GM19035 (cell line): ENCODE measurements around the gene GADD45B.
"Not testable (repeated sequence)": the region's sequence is repeated elsewhere in the genome, so short reads cannot be mapped to it uniquely, and the experiment has no call there.

Experiments
- ATAC-seq: cut with Tn5 transposase; IDR thresholded peaks from one replicate; pipeline ENCODE4 v1.9.1; 2021; ENCODE audit not compliant: unreplicated experiment

The GADD45B gene

DNA sequence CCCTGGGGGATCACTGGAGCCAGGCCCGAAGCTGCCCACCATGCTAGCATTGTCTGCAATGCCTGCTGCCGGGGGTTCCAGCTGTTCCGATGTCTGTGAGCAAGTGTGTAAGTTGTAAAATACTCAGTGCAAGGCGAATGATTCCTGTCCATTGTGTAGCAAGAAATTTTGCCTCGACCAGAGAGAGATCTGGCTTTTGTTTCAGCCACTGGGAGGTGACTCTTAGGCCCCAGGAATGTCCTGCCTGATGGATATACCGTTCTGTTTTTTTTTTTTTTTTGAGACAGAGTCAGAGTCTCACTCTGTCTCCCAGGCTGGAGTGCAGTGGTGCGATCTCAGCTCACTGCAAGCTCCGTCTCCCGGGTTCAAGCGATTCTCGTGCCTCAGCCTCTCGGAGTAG is 7.3 kb upstream of the GADD45B start:
- no peak for ATAC-seq

DNA sequence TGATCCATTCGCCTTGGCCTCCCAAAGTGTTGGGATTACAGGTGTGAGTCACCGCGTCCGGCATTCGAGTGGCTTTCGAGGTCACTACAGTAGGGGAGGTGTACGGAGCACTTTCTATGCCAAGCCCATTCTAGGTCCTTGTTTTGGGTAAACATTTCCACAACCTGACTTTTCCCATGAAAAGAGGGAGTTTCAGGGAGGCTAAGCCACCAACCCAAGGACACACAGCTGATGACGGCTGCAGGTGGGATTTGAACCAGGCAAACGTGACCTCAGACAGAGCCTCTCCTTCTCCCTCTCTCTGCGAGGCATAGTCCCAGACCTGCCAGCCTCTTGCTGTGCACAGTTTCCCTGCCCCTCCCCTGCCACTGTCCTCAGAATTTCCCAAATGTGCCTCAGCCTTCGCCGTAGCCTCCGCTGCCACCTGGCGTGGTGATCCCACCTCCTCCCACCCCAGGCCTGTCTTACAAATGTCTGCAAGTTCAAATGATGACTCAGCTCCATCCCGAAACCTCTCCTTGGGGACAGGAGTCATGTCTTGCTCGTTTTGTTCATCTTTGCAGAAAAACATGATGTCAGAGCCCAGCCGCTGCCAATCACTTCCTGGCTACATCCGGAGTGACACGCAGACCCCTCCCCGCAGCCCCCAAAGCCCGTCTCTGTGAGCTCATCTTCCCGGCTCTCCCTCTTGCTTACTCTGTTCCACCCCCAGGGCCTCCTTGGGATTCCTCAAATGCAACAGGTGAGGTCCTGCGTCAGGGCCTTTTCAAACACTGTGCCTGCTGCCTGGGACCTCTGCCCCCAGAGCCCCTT is 6.6 kb upstream of the GADD45B start:
- ATAC-seq = no peak

DNA sequence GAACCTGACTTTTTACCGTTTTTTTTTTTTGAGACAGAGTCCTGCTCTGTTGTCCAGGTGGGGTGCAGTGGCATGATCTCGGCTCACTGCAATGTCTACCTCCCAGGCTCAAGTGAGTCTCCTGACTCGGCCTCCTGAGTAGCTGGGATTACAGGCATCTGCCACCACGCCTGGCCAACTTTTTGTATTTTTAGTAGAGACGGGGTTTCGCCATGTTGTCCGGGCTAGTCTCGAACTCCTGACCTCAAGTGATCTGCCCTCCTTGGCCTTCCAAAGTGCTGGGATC is 6.1 kb upstream of the GADD45B start:
- ATAC-seq = not testable (repeated sequence)

DNA sequence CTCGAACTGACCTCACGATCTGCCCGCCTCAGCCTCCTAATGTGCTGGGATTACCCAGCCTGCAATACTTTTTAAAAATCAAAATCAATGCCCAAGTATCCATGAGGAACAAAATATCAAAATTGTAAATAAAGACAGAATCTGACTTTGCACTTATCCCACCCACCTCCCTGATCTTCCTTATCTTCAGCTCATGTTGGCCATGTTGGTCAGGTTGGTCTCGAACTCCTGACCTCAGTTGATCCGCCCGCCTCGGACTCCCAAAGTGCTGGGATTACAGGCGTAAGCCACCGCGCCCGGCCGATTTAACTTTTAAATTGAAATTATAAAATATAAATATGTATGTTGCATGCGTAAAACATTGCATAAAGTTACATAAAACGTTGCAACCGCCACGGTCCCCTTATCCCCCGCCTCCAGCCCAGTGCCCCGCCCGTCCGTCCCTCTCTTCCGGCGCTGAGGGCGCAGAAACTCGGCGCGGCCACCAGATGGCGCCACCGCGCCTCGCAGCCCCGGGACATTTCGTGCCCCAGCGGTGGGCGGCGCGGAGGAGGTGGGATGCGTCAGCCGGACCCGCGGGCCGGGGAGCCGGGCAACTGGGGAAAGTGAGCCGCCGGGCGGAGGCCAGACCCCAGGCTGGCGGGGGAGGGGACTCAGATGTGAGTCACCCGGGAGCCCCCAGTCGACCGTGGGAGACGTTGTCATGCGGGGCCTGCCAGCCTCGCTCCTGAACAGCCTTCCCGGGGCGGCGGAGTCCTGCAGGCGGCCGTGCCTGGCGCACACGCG is 1.5 kb upstream of the GADD45B start:
- peak; percentile 22 for ATAC-seq

DNA sequence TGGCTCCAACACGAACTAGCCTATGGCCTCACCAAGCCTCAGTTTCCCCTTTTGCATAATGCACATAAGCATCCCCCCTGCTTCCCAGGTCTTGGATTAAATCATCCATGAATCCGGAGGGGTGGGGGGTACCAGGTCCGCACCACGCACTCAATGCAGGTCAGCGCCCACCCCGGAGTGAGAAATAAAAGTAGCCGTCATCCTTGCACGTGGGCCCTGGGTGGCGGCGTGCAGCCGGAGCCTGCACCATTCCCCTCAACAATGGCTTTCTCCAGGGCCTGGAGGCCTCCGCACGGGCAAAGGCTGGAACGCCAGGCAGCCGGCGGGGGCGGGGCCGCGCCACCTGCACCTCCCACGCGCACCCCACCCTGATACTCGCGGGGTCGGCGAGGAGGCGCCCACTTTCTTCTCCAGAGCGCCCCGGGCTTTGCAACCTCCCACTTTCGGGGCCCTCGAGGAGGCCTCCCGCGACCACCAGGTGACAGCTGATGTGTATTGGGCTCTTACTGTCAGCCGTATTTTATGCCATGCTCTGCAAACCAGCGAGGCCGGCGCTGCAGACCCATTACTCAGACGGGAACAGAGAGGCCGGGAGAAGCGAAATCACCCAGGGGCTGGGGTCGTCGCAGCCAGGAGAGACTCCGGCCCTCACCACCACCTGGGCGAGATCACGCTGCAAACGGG is 767 bp upstream of the GADD45B start:
- ATAC-seq = peak; percentile 6

DNA sequence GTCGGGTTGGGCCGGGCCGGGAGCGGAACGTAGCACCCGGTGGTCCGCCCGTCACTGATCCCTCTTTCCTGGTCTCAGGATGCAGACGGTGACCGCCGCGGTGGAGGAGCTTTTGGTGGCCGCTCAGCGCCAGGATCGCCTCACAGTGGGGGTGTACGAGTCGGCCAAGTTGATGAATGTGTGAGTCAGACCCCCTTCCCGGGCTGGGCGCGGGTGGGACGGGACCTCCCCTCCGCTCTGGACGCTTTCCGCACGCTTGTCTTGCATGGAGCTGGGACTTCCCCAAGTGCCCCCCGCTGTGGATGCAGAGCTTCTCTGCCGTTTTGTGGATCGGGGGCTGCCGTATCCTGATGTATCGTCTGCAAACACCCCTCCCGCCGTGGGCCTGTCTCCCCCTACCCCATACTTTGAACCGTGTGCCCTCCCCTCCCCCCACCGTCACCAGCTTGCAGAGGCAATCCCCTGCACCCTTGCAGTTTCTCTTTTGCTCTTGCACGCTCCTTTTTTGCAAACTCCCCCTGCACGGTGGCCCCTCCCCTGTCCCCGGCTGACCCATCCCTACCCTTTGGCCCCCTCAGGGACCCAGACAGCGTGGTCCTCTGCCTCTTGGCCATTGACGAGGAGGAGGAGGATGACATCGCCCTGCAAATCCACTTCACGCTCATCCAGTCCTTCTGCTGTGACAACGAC is 669 bp downstream of the GADD45B start:
- ATAC-seq = peak; percentile 13

DNA sequence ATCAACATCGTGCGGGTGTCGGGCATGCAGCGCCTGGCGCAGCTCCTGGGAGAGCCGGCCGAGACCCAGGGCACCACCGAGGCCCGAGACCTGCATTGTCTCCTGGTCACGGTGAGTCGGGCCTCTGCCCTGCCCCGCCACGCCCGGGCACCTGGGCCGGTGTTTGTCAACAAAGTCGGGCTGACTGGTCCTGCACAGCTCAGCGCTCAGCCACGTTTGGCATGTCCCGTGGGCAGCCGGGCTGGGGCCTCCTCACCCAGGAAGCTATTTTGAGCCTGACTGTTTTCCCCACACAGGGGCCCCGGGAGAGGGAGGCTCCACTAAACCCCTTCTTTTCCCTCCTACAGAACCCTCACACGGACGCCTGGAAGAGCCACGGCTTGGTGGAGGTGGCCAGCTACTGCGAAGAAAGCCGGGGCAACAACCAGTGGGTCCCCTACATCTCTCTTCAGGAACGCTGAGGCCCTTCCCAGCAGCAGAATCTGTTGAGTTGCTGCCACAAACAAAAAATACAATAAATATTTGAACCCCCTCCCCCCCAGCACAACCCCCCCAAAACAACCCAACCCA is 1.3 kb downstream of the GADD45B start:
- no peak for ATAC-seq

DNA sequence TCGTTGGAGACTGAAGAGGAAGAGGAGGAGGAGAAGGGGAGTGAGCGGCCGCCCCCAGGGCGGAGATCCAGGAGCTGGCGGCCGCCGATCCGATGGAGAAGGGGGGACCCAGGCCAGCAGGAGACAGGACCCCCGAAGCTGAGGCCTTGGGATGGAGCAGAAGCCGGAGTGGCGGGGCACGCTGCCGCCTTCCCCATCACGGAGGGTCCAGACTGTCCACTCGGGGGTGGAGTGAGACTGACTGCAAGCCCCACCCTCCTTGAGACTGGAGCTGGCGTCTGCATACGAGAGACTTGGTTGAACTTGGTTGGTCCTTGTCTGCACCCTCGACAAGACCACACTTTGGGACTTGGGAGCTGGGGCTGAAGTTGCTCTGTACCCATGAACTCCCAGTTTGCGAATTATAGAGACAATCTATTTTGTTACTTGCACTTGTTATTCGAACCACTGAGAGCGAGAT is 1.8 kb downstream of the GADD45B start:
- no peak for ATAC-seq

DNA sequence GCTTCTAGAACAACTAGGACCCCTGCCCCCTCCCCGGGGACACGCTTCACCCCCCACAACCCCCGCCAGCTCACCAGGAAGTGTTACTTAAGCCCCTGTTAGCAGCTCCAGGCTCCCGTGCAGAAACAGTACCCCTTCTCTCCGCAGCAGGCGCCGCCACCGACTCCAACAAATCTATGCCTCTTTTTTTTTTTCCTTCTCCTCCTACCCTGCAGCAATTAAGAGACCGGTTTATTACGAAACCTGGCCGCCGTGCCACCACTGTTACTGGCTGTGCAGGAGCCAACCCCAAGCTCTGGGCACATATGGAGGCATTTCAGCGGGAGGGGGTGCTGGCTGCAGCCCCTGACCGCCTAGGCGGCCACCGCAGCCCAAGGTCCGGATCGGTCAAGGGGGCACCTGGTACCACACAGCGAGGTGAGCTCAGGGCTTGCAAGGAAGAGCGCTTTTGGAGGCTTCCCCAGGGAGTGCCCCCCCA is 2.4 kb downstream of the GADD45B start:
- no peak for ATAC-seq

DNA sequence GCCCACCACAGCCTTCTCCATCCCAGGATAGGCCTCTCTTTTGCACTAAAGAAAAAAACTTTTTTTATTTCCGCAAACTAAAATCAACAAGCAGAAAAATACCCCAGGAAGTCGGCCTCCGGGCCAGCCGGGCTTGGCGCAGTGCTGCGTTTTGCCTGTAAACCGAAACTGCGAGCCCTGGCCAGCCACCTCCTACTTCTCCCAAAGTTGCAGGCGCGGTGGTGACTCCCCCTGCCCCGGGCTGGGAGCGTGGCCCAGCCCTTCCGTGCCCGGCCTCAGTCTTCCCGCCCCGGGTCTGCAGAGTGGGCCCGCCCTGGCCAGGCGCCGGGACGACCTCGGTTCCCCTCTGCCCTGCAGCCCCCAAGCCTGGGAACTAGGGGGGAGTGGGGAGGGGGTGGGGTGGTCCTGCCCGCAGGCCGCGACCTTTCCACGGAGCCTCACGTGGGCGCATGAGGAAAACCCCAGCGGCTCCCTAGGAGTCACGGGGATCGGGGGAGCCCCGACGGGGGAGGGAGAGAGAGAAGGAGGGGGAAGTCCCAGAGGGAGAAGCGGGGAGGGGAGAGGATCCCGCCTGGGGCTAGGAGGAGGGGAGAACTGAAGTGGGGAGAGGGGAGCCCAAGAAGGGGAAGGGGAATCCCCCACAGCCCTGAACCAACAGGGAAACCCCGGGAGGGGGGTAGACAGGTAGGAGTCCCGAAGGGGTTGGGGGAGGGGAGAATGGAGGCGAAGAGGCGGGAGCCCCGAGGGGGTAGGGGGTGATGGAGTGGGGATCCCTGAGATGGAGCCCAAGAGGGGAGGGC is 3.0 kb downstream of the GADD45B start:
- ATAC-seq = no peak

DNA sequence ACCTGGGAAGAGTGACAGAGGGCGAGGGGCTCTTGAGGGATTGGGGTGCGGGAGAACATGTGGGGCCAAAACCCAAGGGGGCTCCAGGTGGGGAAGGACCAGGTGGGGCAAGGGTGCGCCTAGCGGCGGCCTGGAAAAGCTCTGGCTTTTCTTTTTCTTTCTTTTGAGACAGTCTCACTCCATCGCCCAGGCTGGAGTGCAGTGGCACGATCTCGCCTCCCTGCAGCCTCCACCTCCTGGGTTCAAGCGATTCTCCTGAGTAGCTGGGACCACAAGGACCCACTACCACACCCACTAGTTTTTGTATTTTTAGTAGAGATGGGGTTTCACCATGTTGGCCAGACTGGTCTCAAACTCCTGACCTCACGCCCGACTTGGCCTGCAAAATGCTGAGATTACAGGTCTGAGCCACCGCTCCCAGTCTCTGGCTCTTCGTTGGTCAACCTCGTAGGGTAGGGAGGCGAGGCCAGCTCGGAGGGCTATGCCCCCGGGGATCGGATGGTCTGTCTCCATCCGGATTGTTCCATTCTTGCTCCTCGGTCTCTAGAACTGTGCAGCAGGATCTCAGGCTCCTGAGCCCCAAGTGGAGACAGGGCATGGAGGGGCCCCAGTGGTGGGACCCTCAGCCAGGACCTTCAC is 3.7 kb downstream of the GADD45B start:
- no peak for ATAC-seq

DNA sequence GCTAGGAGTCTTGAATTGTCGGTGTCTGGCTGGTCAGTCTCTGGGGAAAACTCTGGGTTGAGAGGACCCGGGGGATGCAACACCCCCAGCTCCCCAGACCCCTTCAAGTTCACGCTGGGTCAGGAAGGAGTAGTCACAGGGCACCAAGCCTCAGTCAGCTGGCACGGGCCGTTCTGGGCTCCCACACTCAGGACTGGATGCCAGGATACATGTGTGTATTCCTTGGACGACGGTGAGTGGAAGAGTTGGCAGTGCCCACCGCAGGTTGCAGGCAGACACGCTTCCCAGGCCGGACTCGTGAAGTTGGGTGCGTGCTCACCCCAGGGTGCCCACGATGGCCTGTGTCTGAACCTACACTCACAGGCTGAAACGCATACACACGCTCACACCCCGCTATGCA is 5.5 kb downstream of the GADD45B start:
- no peak for ATAC-seq

DNA sequence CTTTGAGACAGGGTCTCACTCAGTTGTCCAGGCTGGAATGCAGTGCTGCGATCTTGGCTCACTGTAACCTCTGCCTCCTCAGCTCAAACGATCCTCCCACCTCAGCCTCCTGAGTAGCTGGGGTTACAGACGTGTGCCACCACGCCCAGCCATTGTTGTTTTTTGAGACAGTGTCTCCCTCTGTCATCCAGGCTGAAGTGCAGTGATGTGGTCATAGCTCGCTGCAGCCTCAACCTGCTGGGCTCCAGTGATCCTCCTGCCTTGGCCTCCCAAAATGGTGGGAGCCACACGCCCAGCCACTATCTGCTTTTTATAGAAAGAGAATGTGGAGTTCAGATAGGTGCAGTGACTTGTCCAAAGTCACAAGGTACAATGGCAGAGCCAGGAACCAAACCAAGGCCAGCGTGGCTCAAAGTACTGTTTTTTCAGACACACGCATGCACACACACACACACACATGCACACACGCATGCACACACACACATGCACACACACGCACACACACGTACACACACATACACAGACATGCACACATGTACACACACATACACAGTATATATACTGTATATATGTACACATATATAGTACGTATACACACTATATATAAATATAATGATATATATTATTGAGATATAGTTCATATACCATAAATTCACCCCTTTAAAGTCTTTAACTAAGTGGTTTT is 6.6 kb downstream of the GADD45B start:
- no peak for ATAC-seq

DNA sequence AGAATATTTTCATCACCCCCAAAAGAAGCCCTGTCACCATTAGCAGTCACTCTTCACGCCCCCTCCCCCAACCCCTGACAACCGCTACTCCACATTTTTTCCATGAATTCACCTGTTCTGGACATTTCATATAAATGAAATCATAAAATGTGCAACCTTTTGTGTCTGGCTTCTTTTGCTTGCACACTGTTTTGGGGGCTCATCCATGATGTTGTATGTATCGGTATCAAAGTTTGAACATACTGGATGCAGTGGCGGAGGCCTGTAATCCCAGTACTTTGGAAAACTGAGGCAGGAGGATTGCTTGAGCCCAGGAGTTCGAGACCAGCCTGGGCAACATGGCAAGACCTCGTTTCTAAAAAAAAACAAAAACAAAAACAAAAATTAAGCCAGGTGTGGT is 7.2 kb downstream of the GADD45B start:
- no peak for ATAC-seq

DNA sequence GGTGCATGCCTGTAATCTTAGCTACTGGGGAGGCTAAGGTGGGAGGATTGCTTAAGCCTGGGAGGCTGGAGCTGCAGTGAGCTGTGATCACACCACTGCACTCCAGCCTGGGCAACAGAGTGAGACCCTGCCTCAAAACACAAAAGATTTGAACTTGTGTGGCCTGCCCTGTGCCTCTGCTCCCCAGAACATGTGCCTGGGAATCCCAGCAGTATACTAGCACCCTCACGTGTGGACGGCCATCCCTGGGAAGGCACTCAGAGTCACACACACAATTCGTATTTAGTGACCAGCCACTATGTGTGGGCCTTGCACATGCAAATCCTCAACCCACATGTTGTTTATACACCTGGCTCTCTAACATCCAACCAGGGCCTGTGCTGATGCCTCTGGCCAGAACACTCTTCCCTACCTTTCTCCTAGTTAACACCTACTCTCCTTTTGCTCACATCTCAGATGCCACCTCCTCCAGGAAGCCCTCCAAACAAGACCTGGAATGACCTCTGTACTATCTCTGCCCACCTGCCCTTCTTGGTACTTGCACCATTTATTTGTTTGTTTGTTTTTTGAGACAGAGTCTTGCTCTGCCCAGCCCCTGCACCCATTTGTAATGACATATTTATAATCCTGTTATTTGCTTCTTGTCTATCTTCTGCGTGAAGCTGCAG is 7.7 kb downstream of the GADD45B start:
- ATAC-seq = no peak

DNA sequence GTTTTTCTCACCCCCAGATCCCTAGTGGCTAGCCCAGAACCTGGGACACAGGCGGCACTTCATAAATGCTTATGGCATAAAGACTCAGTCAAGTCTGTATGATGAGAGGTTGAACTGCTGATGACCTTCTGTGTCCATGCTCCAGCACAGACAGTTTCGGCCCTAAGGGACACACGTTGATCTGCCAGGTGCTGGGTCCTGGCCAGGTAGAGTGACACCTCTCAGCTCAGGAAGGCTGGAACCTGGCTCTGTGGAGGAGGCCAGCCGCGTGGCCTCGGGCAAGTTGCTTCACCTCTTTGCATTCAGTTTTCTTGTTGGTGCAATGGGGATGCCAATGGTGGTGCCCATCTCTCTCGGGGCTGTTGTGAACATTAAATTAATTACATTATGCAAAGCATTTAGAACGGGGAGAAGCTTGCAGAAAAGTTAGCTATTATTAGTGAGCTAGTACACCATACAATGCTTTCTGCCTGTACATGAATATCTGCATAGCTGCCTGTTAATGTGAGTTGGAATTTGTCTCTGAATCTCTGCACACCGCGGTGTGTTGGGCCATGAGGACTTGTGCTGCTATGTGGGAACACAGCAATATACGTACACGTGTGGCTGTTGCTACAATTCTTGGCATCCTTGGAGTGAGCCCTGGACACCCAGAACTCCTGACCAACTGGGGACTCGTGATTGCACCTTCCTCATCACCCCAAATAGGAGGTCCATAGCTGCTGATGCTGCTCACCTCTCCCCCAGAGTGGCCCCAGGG is 8.4 kb downstream of the GADD45B start:
- ATAC-seq = no peak

DNA sequence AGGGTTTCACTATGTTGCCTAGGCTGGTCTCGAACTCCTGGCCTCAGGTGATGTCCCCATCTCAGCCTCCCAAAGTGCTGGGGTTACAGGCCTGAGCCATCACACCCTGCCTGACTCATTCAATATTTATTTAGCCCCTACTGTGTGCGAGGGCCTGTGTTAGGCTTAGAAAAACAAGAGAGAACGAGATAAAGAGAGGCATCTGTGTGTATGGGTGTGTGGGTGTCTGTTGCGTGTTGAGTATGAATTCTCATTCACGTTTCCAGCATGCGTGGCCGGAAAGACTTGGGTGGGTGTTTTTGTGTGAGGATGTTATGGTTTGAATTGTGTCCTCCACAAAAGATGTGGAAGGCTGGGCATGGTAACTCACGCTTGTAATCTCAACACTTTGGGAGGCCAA is 9.5 kb downstream of the GADD45B start:
- no peak for ATAC-seq

DNA sequence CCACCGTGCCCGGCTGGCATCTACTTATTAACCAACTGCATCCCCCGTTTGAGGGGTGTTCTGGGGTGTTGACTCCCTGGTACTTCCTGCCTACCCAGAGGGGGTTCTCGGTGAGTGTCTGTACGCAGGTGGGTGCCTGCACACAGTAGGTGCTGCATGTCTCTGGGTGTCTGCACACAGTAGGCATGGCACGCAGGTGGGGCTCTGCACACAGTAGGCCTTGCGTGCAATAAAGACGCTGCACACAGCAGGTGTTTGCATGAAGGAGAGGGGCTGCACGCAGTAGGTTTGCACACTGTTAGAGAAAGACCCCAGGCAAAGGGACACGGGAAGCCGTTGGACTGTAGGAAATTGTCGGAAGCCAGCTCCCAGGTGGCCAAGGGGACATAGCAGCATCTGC is 11.2 kb downstream of the GADD45B start:
- ATAC-seq = no peak
